CD4-positive, alpha-beta T cell (primary cell): ENCODE measurements around the gene RPL23. TPM values are rescaled to one million over a fixed set of nuclear protein-coding genes. Genes with fewer than 3 reads are reported as not detected.

Experiments used
- ATAC-seq: fragments of 200-7000 bp; cut with Tn5 transposase; one replicate; pipeline ENCODE4 v1.10.0; 2022; ENCODE audit warnings: mild to moderate bottlenecking; ENCODE audit not compliant: poor library complexity
- CTCF ChIA-PET: fragments of 350-600 bp; sonication (Branson Sonifier 250); formaldehyde crosslinking; loops from one replicate; lab custom pipeline; 2021; ENCODE audit warnings: antibody characterized with exemption, inconsistent platforms; lab: Charles Lee
- POLR2A ChIA-PET: fragments of 350-600 bp; sonication (Branson Sonifier 250); formaldehyde crosslinking; loops from one replicate; lab custom pipeline; 2021; ENCODE audit warnings: antibody characterized with exemption, inconsistent platforms; lab: Charles Lee
- DNase-seq, 14 experiments: peaks; one replicate each; pipeline ENCODE4 v3.0.0-alpha.2; 2013 to 2020; ENCODE audit warnings: mixed read lengths in 2 of 14
- H3K27ac ChIP-seq, 2 donors: one replicate each; pipeline versions ENCODE4 v1.5.1 to v1.7.0; 2013; ENCODE audit warnings: low read length in 2 of 2, low read depth in 1 of 2, mild to moderate bottlenecking in 1 of 2
- H3K27me3 ChIP-seq, 2 experiments: 1 replicate in 1 of 2; 2 replicates in 1 of 2; pipeline versions ENCODE4 v1.6.1 to v1.7.0; 2013; ENCODE audit warnings: low read length in 2 of 2, control low read depth in 1 of 2, mild to moderate bottlenecking in 1 of 2, moderate library complexity in 1 of 2; ENCODE audit not compliant: insufficient read depth in 2 of 2, control insufficient read depth in 1 of 2
- H3K36me3 ChIP-seq: one replicate; pipeline ENCODE4 v1.6.1; 2013; ENCODE audit warnings: low read length, control low read depth; ENCODE audit not compliant: insufficient read depth
- H3K4me1 ChIP-seq: one replicate; pipeline ENCODE4 v1.6.1; 2013; ENCODE audit warnings: low read length, control low read depth; ENCODE audit not compliant: insufficient read depth
- H3K4me3 ChIP-seq: one replicate; pipeline ENCODE4 v1.5.1; 2013; ENCODE audit warnings: mild to moderate bottlenecking, low read length, moderate library complexity
- H3K9me3 ChIP-seq, 2 experiments: 1 replicate in 1 of 2; 2 replicates in 1 of 2; pipeline versions ENCODE4 v1.6.1 to v1.7.0; 2013; ENCODE audit warnings: low read length in 2 of 2, mild to moderate bottlenecking in 2 of 2, control low read depth in 1 of 2, moderate library complexity in 1 of 2; ENCODE audit not compliant: control insufficient read depth in 1 of 2, insufficient read depth in 1 of 2
- H3K27ac Mint-ChIP-seq: one replicate; pipeline ENCODE4 v1.8.0; 2020; ENCODE audit warnings: mixed read lengths
- H3K27me3 Mint-ChIP-seq: one replicate; pipeline ENCODE4 v1.8.0; 2021; ENCODE audit warnings: mixed read lengths
- H3K36me3 Mint-ChIP-seq: one replicate; pipeline ENCODE4 v1.8.0; 2021; ENCODE audit warnings: low read depth, mixed read lengths
- H3K4me1 Mint-ChIP-seq: one replicate; pipeline ENCODE4 v1.8.0; 2021; ENCODE audit warnings: low read depth, mixed read lengths
- H3K4me3 Mint-ChIP-seq: one replicate; pipeline ENCODE4 v1.8.0; 2020; ENCODE audit warnings: mild to moderate bottlenecking, mixed read lengths
- H3K9me3 Mint-ChIP-seq: one replicate; pipeline ENCODE4 v1.8.0; 2020; ENCODE audit warnings: mixed read lengths
- CTCF ChIP-seq: fragments of 200-600 bp; IDR thresholded peaks from one replicate; pipeline ENCODE4 v1.8.0; 2022; ENCODE audit warnings: antibody characterized with exemption, mild to moderate bottlenecking
- intact Hi-C, 2 experiments: fragments of 100-400 bp; cut with DNase I in 1 of 2; cut with micrococcal nuclease in 1 of 2; formaldehyde crosslinking; loops; one replicate each; pipeline versions ENCODE4 v1.15.1 to v1.9.0; 2023 to 2025; cut with DNase I, micrococcal nuclease
- total RNA-seq, 174 experiments: library from RNA in 2 of 174; stranded (reverse) in 2 of 174; gene quantifications; one replicate each; pipeline ENCODE4 v1.2.3 and lab custom pipeline; 2021 to 2026

Gene RPL23
- total RNA-seq, 2 experiments from 2014 or later, result 2,293 to 2,296 TPM

- Mint-ChIP-seq H3K27ac (peak overlapping the region; percentile 89), H3K36me3 (peaks cover 75% of the 10 kb centered on the region), H3K4me1 (peaks cover 89% of the 10 kb centered on the region), H3K27me3 (no peaks in the 10 kb centered on the region), H3K9me3 (no peaks in the 10 kb centered on the region), H3K4me3 (peak overlapping the region; percentile 32)
- peak in 4 of 14 experiments; percentile 37 to 59 (median 45) for DNase-seq
- peak overlapping the region; percentile 54 to 71 for H3K27ac ChIP-seq
- peaks cover 97% of the 10 kb centered on the region for H3K4me1 ChIP-seq
- intact Hi-C loops, result loop anchor here in 1 of 2 experiments (2.0 kb wide), 1 partner anchor 20 kb away; the partner anchor contains the start of gene LASP1
- TF ChIP-seq CTCF, result no peak
- no peak overlapping the region for H3K4me3 ChIP-seq
- no peaks in the 10 kb centered on the region for H3K27me3 ChIP-seq
- ATAC-seq, result peak; percentile 39
- ChIA-PET CTCF (interaction anchor here (0.6 to 2.4 kb wide), 3 partner anchors 13 to 93 kb away, joined by 3 to 6 read pairs (median 4); no protein-coding TSS in a partner anchor), POLR2A (interaction anchor here (0.6 to 2.0 kb wide), 3 partner anchors 9 to 91 kb away, joined by 3 to 11 read pairs (median 3); partner anchors contain the start of genes LASP1 and PIP4K2B)
- H3K36me3 ChIP-seq, result peaks cover 77% of the 10 kb centered on the region
- H3K9me3 ChIP-seq, result no peaks in the 10 kb centered on the region
These were observed 36.9 kb upstream of the RPL23 start for GRCh38 chr17:38890410-38890746.

GRCh38 chr17:38889745-38890409, 36.4 kb upstream of the RPL23 start:
- peaks cover 82% of the 10 kb centered on the region for H3K36me3 ChIP-seq
- H3K27ac Mint-ChIP-seq, result peak overlapping the region; percentile 89
- ChIA-PET POLR2A (interaction anchor here (0.6 to 2.0 kb wide), 5 partner anchors 9 to 91 kb away, joined by 3 to 11 read pairs (median 3); partner anchors contain the start of genes LASP1 and PIP4K2B), CTCF (interaction anchor here (0.6 to 2.4 kb wide), 4 partner anchors 14 to 93 kb away, joined by 3 to 6 read pairs (median 4); no protein-coding TSS in a partner anchor)
- TF ChIP-seq CTCF, result no peak
- H3K4me3 Mint-ChIP-seq, result peak overlapping the region; percentile 32
- no peaks in the 10 kb centered on the region for H3K9me3 ChIP-seq
- peaks cover 94% of the 10 kb centered on the region for H3K4me1 Mint-ChIP-seq
- H3K9me3 Mint-ChIP-seq, result no peaks in the 10 kb centered on the region
- H3K4me3 ChIP-seq, result no peak overlapping the region
- no peaks in the 10 kb centered on the region for H3K27me3 ChIP-seq
- H3K36me3 Mint-ChIP-seq, result peaks cover 80% of the 10 kb centered on the region
- H3K27ac ChIP-seq, result peak overlapping the region; percentile 54 to 71
- no peak for ATAC-seq
- H3K27me3 Mint-ChIP-seq, result no peaks in the 10 kb centered on the region
- intact Hi-C loops, result loop anchor here in 1 of 2 experiments (2.0 kb wide), 1 partner anchor 19 kb away; the partner anchor contains the start of gene LASP1
- DNase-seq, result peak in 1 of 14 experiments; percentile 14
- peaks cover 98% of the 10 kb centered on the region for H3K4me1 ChIP-seq

GRCh38 chr17:38888842-38889241, 35.3 kb upstream of the RPL23 start:
- intact Hi-C loops, result no loop called here
- Histone ChIP-seq H3K9me3 (no peaks in the 10 kb centered on the region), H3K27ac (peak overlapping the region in 1 of 2 donors; percentile 54), H3K4me3 (no peak overlapping the region), H3K36me3 (peaks cover 81% of the 10 kb centered on the region), H3K4me1 (peaks cover 100% of the 10 kb centered on the region), H3K27me3 (no peaks in the 10 kb centered on the region)
- ATAC-seq (no peak), DNase-seq (no peak)
- CTCF ChIA-PET, result interaction anchor here (1.2 kb wide), 1 partner anchor 18 kb away, joined by 3 read pairs; no protein-coding TSS in a partner anchor
- TF ChIP-seq CTCF, result no peak
- peak overlapping the region; percentile 89 for H3K27ac Mint-ChIP-seq
- H3K27me3 Mint-ChIP-seq, result no peaks in the 10 kb centered on the region
- no peak overlapping the region for H3K4me3 Mint-ChIP-seq
- no peaks in the 10 kb centered on the region for H3K9me3 Mint-ChIP-seq
- peaks cover 93% of the 10 kb centered on the region for H3K4me1 Mint-ChIP-seq
- POLR2A ChIA-PET, result interaction anchor here (1.0 to 2.0 kb wide), 3 partner anchors 10 to 311 kb away, joined by 4 to 11 read pairs (median 4); partner anchors contain the start of genes LASP1 and RPL19
- peaks cover 76% of the 10 kb centered on the region for H3K36me3 Mint-ChIP-seq
